DMS79 treated with DMSO at 0.1 percent for 48 hours (cell line): Measurements from ENCODE around the gene PTPRG.
A peak's percentile ranks its signal among the peaks of the same experiment; 100 is the strongest.

Source experiments
- DNase-seq: peaks from one replicate; lab custom pipeline; 2025; lab: John Stamatoyannopoulos, UW

PTPRG gene

DNA sequence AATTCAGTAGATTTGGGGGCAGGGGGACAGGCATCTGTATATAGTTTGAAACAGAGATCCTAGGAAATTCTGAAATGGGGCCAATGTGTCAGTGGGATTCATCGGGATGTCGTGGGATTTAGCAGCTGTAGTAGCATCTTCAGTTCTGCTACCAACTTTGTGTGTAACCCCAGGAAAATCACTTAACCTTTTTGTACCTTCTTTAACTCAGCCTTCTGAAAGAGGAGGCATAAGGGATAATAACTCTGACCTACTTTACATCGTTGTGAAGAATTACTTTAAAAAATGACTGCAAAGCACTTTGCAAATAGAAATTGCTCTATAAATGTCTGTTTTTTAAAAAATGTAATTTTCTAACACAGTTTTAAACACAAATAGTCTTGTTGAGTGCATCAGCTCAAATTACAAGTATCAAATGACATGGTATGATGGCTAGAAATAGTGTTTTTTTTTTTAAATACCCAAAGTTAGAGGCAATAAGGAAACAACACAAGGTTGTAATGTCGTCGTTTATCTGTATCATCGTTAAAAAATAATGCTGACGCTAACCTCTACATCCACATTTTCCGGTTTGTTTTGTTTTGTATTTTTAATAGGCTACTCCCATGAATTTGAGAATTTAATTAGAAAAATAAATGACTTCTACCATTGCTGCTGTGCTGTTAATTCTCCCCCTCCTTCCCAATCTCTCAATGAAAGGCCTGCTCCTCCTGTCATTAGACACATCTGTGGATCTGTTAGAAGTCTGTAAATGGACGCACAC is 338.5 kb downstream of the PTPRG start:
- DNase-seq, result no peak

DNA sequence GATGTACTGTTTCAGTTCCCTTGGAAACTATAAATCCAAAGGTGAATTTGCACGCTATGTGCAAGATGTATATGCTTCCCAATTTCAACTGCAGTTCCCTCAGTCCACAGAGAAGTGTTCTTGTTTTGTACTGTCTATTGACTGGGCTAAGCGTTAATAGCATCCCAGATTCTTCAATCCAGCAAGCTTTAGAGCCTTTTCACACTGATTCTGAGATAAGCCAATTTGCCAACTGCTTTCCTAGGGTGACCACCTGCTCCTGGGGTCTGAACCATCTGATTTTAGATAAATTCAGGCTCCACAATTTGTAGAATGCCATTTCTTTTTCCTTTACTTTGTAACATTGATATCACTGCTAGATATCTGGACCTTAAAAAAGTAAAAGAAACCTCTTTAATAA is 340.1 kb downstream of the PTPRG start:
- no peak for DNase-seq

GRCh38 chr3:61901986-61902385 is 340.6 kb downstream of the PTPRG start:
- DNase-seq, result no peak

- no peak for DNase-seq
These were observed 341.7 kb downstream of the PTPRG start for GRCh38 chr3:61903074-61903473.

GRCh38 chr3:61903931-61904657 is 342.7 kb downstream of the PTPRG start:
- peak; percentile 42 for DNase-seq

- no peak for DNase-seq
These were observed 345.9 kb downstream of the PTPRG start for GRCh38 chr3:61907210-61907795.

DNA sequence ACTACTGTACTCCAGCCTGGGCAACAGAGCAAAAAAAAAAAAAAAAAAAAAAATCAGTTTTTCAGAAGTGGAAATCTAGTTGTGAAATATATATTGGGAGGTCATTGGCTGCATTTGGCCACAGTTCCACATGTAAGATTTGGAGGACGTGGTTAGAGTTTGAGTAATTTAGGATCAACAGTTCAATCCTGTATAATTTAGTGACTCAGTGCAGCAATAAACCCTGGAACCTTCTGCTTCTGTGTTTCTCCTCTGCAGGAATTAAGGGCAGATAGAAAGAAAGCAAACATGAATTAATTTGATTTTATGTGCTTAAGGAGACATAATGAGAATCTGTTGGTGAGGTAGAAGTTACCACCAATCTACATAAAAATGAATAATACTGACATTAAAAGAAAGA is 347.0 kb downstream of the PTPRG start:
- DNase-seq, result no peak

DNA sequence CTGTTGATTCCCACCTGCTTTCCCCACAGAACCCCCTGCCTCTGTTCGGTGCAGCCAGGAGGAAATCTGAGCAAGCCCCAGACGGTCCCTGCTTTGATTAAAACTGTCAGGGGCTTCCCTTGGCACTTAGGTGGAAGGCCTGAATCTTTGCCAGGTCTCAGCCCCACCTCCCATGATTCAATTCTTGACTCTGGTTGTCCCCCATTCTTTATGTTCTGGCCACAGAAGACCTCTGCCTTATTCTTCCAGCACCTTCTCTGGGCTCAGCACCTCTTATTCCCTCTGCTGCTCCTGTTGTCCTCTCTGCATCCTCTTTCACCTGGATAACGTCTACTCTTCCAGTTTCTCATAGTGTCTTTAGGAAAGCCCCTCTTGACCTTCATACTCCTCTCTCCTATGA is 349.4 kb downstream of the PTPRG start:
- DNase-seq, result no peak

DNA sequence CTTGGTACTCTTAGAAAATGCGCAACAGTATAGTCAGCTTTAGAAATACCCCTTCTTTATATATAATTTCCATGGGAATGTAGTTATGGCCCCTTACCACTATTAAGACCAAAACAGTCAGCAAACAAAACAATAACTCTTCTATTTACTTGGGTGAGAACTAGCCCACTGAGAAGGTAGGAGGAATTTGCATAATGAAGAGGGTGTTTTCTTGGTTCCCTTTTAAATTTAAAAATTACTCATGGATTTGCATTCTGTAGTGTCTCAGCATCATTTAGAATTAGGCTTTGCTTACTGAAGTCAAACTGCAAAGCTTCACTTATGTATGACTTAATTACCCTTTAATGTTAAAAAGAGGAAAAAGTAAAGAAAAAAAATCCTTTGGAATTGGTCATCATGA is 350.8 kb downstream of the PTPRG start:
- no peak for DNase-seq

- DNase-seq, result no peak
These were observed 352.3 kb downstream of the PTPRG start for GRCh38 chr3:61913701-61914100.

GRCh38 chr3:61914276-61914675 is 352.9 kb downstream of the PTPRG start:
- DNase-seq, result no peak

GRCh38 chr3:61915296-61915695 is 353.9 kb downstream of the PTPRG start:
- DNase-seq, result no peak

- no peak for DNase-seq
These were observed 358.0 kb downstream of the PTPRG start for GRCh38 chr3:61919371-61919770.

DNA sequence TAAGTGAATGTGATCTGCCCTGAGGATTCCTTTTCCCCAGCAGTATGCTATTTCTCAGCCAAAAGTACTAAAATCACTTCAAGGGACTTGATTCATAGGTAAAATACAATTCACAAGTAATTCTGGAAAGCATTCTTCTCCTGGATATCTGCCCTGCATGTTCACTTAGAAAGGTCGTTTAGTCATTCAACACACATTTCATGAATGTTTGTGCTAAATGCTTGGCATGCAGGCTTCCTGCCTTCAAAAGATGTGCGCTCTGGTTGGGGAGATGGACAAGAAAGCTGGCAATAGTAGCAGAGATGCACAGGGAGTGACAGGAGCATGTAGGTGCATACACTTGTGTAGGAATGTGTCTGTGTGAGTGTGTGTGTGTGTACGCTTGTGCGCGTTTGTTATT is 360.7 kb downstream of the PTPRG start:
- no peak for DNase-seq

- DNase-seq, result no peak
These were observed 362.8 kb downstream of the PTPRG start for GRCh38 chr3:61924090-61924735.

GRCh38 chr3:61924991-61925390 is 363.6 kb downstream of the PTPRG start:
- no peak for DNase-seq

DNA sequence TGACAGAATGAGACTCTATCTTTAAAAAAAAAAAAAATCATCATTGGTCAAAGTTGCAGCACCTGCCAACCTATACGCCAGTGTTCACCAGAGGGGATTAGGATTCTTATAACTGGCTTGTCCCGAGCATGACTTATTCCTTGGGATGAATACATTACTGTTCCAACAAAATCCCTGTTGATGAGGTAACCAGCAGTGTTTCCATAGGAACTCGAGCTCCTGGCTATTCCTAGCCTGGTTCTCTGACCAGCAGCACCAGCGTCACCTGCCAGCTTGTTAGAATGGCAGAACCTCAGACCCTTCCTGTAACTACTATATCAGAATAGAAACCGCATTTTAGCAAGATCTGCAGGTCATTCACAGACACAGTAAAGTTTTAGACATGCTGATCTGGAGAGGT is 364.4 kb downstream of the PTPRG start:
- no peak for DNase-seq

- DNase-seq, result no peak
These were observed 365.6 kb downstream of the PTPRG start for GRCh38 chr3:61926923-61927322.

DNA sequence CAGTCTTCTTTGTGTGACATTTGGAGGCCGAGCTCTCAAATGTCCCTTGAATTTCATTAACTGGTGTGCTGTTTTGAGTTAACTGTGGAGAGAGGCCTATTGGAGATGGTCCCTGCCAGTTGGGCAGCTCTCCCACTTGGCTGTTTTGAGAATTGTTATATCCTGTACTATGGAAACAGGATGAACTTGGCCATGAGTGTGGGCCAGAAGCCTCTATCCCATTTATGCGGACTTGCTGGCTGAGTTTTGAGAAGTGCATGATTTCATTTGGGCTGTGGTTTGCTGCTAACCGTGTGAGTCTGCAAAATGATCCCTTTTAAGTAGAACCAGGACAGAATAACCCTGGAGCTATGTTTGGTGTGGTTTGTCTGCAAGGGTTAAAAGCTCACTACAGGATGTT is 366.0 kb downstream of the PTPRG start:
- DNase-seq, result no peak

GRCh38 chr3:61928039-61928438 is 366.7 kb downstream of the PTPRG start:
- no peak for DNase-seq

DNA sequence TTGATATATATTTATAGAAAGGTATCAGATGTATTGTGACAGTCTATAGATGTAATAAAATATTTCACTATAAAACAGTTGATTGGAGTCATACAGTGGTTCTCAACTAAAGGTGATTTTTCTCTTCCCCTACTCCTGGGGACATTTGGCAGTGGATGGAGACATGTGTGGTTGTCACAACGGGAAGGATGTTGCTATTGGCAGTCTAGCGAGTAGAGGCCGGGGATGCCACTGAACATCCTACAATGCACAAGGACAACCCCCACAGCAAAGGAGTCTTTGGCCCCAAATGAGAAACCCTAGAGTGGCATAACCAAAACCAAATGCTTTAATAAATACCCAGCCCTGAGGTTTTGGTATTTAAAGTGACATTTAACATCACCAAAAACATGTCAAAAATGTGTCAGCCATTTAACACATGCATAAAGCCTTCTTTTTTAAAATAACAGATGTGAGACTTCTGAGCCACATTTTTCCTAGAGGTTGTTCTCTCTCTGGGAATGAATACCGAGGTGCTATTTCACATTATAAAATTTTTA is 367.5 kb downstream of the PTPRG start:
- DNase-seq, result no peak

GRCh38 chr3:61929617-61930016 is 368.2 kb downstream of the PTPRG start:
- DNase-seq, result no peak

DNA sequence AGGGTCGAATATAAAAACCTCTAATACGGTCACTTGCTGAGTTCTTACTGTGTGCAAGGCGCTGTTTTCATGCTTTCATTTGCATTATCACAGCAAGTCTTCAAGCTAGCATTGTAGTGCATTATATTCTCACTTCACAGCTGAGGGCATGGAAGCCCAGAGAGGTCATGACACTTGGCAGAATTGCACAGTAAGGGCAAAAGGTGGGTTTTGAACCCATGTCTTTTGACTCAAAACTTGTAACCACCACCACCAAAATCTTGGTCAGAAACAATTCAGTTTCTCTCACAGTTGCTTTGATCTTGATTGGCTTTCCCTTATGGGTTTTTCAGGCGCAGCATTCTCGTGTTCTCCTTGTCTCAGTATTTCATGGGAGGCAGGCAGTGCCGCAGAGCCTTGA is 371.1 kb downstream of the PTPRG start:
- no peak for DNase-seq
